HG02642 (cell line): Measurements from ENCODE around the gene YDJC.
"Not testable (repeated sequence)": the region's sequence is repeated elsewhere in the genome, so short reads cannot be mapped to it uniquely, and the experiment has no call there.

Experiments used
- ATAC-seq: cut with Tn5 transposase; IDR thresholded peaks from one replicate; pipeline ENCODE4 v1.9.1; 2021; ENCODE audit warnings: mild to moderate bottlenecking; ENCODE audit not compliant: unreplicated experiment, poor library complexity

Gene YDJC

GRCh38 chr22:21611210-21611977 lies 18.4 kb downstream of the YDJC start:
- no peak for ATAC-seq

DNA sequence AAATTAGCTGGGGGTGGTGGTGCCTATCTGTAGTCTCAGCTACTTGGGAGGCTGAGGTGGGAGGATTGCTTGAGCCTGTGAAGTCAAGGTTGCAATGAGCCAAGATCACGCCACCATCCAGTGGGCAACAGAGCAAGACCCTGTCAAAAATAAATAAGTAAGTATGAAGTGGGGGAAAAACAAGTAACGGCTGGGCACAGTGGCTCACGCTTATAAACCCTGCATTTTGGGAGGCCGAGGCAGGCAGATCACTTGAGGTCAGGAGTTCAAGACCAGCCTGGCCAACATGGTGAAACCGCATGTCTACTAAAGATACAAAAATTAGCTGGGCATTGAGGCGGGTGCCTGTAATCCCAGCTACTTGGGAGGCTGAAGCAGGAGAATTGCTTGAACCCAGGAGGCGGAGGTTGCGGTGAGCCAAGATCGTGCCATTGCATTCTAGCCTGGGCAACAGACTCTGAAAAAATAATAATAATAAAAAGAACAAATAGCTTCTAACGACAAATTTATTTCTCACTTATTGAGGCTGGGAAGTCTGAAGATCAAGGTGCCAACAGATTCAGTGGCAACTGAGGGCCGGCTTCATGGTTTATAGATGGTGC lies 20.2 kb downstream of the YDJC start:
- ATAC-seq = not testable (repeated sequence)

DNA sequence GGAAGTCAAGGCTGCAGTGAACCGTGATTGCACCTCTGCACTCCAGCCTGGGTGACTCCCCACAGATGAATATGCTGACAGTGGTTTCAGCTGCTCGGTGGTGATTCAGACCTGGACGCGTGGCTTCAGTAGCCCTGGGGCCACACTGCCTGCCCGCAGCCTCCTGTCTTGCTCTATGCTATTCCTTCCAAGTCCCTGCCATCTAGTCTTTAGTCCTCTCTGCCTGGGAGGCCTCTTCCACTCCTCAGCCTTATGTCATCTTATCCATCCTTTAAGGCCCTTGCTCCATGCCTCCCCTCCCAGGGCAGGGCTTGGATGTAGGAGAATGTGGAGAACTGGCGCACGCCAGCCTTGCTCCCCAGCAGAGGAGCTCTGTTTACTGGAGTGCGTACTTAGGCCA lies 23.0 kb downstream of the YDJC start:
- no peak for ATAC-seq

DNA sequence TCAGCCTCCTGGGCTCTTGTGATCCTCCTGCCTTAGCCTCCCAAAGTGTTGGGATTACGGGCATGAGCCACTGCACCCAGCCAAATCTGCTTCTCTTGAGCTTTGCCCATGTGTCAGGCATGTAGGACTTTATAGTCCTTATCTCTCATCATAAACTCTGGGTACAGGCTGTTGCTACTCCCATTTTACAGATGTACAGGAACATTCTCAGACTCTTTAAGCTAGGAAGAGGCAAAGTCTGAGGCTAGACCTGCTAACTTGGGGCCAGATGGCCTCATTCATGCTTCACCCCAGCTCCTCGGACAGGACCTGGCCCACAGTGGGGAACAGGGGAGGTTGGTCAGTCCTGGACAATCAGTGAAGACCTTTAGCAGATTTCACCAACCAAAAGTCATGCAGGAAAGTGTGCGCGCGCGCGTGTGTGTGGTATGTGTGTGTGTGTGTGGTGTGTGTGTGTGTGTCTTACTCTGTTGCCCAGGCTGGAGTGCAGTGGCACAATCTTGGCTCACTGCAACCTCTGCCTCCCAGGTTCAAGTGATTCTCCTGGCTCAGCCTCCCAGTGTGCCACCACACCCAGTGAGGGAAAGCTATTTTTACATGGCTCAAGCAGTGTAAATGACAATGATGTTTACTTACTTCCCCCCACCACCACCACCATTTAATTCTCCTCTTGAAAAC lies 23.8 kb downstream of the YDJC start:
- no peak for ATAC-seq

DNA sequence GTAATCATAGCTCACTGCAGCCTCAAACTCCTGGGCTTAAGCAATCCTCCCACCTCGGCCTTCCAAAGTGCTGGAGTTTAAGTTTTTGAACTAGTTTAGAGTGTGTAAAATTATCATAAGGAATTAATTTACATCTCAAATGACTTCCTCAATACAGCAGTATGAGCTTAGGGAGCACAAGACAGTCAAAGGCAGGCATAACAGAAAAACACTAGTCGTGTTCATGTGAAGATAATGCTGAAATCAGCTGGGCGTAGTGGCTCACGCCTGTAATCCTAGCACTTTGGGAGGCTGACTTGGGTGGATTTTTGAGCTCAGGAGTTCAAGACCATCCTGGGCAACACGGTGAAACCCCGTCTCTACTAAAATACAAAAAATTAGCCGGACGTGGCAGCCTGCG lies 25.8 kb downstream of the YDJC start:
- ATAC-seq = no peak

DNA sequence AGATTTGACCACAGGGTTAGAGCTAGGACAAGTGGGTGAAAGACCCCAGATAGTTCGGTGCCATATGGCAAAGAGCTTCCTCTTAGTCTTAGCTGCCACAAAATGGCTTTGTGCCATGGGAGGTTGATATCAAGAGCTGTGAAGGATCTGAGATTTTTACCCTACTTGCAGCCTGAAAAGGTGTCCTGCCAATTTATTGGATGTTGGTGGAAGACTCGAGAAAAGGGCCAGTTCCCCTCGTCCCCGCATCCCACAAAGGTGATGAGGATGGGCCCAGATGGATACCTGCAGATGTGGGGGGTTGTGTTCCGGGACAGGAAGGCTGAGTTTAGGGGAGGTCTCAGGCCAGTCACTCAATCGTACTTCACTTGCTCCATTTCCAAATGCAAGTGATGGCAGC lies 27.2 kb downstream of the YDJC start:
- ATAC-seq = no peak

GRCh38 chr22:21599053-21599893 lies 30.5 kb downstream of the YDJC start:
- no peak for ATAC-seq

DNA sequence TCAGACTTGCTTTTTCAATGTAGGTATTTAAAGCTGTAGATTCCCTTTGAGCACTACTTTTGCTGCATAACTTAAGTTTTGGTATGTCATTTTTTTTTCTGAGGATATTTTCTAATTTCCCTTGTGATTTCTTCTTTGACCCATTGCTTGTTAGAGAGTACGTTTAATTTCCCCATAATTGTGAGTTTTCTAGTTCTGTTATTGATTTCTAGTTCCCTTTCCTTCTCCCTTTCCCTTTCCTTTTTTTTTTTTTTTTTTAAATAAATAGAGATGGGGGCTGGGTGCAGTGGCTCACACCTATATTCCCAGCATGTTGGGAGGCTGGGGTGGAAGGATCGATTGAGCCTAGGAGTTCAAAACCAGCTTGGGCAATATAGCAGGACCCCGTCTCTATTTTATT lies 31.5 kb downstream of the YDJC start:
- no peak for ATAC-seq

- not testable (repeated sequence) for ATAC-seq
These were observed 33.3 kb downstream of the YDJC start for GRCh38 chr22:21596356-21597135.

- ATAC-seq = no peak
These were observed 34.9 kb downstream of the YDJC start for GRCh38 chr22:21594865-21595452.

DNA sequence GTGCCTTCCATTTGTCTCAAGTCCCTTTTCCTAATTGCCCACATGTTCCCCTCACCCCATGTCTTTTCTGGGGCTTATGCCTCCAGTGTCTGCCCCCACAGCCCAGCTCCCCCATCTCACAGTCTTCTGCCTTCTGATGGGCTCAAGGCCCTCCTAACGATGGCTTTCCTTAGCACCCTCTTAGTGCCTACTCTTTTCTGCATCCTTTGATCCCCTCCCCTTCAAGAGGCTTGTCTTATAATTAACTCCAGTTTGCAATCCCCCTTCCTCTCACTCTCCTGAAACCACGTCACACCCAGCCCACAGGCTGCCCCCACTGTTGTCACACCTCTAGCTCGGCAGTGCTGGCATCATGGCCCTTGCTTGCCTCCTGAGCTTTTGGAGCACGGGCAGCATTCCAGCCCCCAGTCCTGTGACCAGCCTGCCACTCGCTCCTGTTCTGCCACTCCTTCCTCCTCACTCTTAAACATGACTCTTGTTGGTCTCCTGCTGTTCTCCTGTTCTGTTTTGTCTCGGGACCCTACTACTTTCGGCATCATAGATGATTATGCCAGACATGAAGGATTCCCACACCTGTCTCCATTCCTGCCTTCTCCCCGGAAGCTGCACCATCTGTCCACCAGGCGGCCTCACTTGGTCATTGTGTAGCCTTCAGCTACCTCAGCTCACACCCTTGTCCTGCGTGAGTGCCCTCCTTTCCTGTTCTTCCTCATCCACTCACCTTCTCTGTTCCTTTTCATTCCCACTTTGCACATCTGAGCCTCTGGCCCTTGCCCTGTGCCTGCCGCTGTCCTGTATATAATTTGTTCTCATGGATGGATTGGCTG lies 36.2 kb downstream of the YDJC start:
- no peak for ATAC-seq

DNA sequence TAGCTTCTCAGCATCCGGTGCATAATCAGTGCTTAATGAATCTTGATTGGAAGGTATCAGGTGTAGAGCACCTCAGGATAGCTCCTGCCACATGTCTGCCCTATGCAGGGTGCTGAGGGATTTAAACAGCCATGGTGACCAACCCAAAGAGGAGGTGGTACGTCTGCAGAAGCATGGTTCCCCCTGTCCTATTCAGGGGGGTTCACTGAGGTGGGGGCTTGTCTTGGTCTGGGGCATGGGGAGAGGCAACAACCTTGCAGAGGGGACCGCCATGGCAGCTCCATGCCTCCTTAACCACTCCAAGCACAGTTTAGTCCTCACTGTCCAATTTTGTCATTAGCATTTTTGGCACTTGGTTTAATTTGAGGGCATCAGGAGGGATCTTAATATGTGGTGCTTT lies 37.4 kb downstream of the YDJC start:
- ATAC-seq = no peak

DNA sequence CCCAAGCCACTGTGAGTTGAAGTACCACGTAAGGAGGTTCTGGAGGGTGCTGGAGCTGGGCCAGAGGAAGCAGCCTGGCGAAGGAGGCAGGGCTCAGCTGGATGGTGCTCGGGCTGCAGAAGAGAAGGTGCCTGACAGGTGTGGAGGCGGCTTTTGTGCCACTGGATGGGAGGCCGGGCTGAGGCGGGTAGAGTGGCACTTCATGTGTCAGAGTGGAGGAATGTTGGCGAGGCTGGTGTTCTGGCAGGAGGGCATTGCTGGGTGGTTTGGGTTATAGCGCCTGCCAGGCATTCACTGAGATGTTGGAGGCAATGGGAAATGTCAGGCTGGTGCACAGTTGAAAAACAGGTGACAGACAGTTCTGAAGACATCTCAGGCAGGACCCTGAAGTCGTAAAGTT lies 38.1 kb downstream of the YDJC start:
- ATAC-seq = no peak

DNA sequence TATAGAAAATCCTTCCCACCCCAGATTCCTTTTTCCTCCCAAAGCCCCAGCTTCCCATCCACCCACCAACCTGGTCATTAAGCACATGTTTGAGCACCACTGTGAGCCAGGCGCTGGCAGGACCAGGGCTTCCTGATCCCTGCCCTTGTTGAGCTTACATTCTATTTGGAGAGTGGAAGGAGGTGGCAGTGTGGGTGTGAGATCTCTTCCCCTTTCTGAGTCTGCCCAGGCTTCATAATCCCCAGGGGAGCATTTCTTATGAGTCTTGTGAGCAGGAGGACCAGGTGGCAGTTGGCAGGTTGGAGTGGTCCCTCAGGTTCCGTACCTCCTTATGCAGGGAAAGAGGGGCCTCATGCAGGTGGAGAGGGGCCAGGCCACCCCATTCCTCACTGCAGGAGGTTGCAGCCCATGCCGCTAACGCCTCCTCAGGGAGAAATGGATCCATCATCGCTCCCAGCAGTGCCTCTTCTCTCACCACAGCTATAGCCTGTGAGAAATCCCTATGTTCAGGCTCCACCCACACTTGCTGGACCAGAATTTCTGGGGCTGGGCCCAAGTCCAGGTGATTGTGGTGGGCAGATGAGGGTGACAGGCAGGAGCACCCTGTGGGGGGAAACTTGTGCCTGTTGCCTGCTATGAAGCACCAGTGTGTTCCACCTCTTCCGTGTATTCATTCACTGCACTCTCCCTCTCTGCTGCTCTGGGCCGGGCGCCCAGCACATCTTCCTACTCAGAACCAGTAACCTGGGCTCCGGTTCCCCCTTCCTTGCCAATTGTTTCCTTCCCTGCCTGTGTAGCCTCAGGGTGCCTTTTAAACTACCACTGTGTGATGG lies 38.8 kb downstream of the YDJC start:
- ATAC-seq = no peak

- no peak for ATAC-seq
These were observed 40.4 kb downstream of the YDJC start for GRCh38 chr22:21589396-21589795.

DNA sequence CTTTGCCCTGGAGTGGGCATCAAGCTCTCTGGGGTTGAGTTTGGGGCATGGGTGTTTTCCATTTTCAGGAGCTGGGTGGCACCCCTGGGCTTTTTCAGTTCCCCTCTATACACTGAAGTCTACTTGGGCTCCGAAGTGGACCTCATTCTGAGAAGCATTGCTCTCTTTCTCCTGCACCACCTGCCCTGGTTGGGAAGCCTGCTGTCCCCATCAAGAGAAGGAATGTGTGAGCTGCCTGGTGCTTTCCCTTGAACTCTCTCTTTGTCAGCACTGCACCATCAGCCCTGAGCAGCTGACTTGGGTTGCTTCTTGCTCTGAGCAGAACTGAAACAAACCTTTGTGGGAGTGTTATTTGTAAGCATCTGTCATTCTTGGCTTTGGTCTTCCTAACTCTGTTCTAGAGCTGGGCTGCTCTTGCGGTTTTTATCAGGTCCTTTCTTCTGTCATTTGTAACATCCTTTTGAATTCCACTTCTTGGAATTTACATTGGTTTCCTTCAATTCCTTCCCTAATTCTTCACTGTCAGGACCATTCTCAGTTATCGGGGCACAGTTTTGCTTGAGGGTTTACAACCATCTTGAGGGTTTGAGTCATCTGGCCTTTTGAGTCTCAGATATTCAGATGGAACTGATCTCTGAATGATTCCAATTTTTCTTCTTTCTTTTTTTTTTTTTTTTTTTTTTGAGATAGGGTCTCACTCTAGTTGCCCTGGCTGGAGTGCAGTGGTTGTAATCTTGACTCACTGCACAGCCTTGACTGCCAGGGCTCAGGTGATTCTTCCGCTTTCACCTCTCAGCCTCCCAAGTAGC lies 41.8 kb downstream of the YDJC start:
- peak; percentile 83 for ATAC-seq

- ATAC-seq = no peak
These were observed 44.4 kb downstream of the YDJC start for GRCh38 chr22:21585389-21585788.
